ENCODE data around the gene BAHD1.

DNA sequence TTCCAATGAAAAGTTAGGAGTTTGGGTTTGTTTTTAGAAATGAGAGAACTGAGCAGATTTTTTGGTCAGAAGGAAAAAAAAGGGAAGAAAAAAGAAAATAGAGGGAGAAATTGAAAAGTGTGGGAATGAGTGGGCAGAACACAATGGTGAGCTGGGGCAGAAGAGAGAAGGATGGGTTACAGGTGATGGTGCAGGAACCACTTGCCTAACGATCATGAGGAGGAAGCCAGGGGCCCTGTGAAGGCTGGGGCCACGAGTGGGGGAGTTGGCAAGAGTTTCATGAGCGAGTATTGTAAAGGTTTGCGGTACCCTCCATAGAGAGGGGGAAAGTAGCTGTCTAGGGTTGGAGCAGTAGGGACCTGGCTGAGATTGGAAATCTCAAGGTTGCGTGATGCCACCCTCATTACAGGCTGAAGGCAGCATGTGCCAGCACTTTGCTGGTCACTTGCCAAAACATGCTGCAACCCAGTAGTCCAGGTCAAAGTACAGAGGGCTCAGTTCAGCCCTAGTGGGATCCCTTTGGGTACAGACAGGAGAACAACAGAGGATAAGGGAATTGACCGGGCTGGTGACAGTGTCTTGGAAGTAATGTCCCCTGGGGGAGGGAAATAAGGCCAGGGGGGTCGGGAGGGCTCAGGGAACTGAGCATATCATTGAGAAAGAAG lies 28.5 kb upstream of the BAHD1 start:
- TF ChIP-seq EZH2 (IDR thresholded peaks at IDR 0.05; ENCODE audit: borderline replicate concordance, low read depth, low read length, severe bottlenecking), result no peak
- no peak for TF ChIP-seq POLR2A (IDR thresholded peaks at IDR 0.05; ENCODE audit: low read depth, low read length)
- TF ChIP-seq, protein P1, sequence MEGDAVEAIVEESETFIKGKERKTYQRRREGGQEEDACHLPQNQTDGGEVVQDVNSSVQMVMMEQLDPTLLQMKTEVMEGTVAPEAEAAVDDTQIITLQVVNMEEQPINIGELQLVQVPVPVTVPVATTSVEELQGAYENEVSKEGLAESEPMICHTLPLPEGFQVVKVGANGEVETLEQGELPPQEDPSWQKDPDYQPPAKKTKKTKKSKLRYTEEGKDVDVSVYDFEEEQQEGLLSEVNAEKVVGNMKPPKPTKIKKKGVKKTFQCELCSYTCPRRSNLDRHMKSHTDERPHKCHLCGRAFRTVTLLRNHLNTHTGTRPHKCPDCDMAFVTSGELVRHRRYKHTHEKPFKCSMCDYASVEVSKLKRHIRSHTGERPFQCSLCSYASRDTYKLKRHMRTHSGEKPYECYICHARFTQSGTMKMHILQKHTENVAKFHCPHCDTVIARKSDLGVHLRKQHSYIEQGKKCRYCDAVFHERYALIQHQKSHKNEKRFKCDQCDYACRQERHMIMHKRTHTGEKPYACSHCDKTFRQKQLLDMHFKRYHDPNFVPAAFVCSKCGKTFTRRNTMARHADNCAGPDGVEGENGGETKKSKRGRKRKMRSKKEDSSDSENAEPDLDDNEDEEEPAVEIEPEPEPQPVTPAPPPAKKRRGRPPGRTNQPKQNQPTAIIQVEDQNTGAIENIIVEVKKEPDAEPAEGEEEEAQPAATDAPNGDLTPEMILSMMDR (IDR thresholded peaks at IDR 0.05; ENCODE audit: extremely low read depth in 1 of 2, insufficient read depth in 1 of 2, low read depth in 1 of 2, low read length in 2 of 2), result no peak
- TF ChIP-seq JUN (IDR thresholded peaks at IDR 0.05; ENCODE audit: borderline replicate concordance, insufficient read depth, insufficient read length, low read depth), result no peak
- TF ChIP-seq POLR2AphosphoS5 (IDR thresholded peaks at IDR 0.05; ENCODE audit: insufficient read depth, low read depth, low read length), result no peak
- TF ChIP-seq MYC (IDR thresholded peaks at IDR 0.05; ENCODE audit: low read depth, low read length), result no peak
- no peak for TF ChIP-seq FOS (IDR thresholded peaks at IDR 0.05; ENCODE audit: borderline replicate concordance, insufficient read depth, low read length)
